ENCODE data around the gene CLDN19.

The CLDN19 gene

GRCh38 chr1:42684139-42684538 lies 55.9 kb downstream of the CLDN19 start:
- TF ChIP-seq SIN3A (IDR thresholded peaks at IDR 0.05; ENCODE audit: borderline replicate concordance, insufficient read depth, low read length) (no peak), POLR2AphosphoS5 (IDR thresholded peaks at IDR 0.05; ENCODE audit: low read depth, low read length) (no peak), FOXP2 (optimal IDR thresholded peaks at IDR 0.05; ENCODE audit: borderline replicate concordance, extremely low read depth, extremely low read length, insufficient read depth) (no peak), REST (IDR thresholded peaks at IDR 0.05; ENCODE audit: insufficient read depth in 1 of 2, low read depth in 2 of 2, low read length in 2 of 2) (no peak), TAF1 (IDR thresholded peaks at IDR 0.05; ENCODE audit: borderline replicate concordance, insufficient read depth, low read length) (no peak)
